ENCODE results near the gene FBXW7.

Gene FBXW7

GRCh38 chr4:152369902-152370295 lies 166.0 kb downstream of the FBXW7 start:
- no peak for DNase-seq (ENCODE audit: low spot score)

- no peak for DNase-seq (ENCODE audit: low spot score)
Measured at GRCh38 chr4:152369203-152369901, 166.5 kb downstream of the FBXW7 start.

- no peak for DNase-seq (ENCODE audit: low spot score)
Measured at GRCh38 chr4:152368001-152368400, 167.9 kb downstream of the FBXW7 start.

- no peak for DNase-seq (ENCODE audit: low spot score)
Measured at GRCh38 chr4:152364883-152365282, 171.0 kb downstream of the FBXW7 start.

GRCh38 chr4:152364383-152364782 lies 171.5 kb downstream of the FBXW7 start:
- no peak for DNase-seq (ENCODE audit: low spot score)

- DNase-seq (ENCODE audit: low spot score), result no peak
Measured at GRCh38 chr4:152363904-152364303, 172.0 kb downstream of the FBXW7 start.

GRCh38 chr4:152363086-152363485 lies 172.8 kb downstream of the FBXW7 start:
- DNase-seq (ENCODE audit: low spot score), result no peak

- no peak for DNase-seq (ENCODE audit: low spot score)
Measured at GRCh38 chr4:152360045-152360410, 175.9 kb downstream of the FBXW7 start.

GRCh38 chr4:152359208-152360044 lies 176.5 kb downstream of the FBXW7 start:
- no peak for DNase-seq (ENCODE audit: low spot score)

- no peak for DNase-seq (ENCODE audit: low spot score)
Measured at GRCh38 chr4:152357206-152357605, 178.7 kb downstream of the FBXW7 start.

- no peak for DNase-seq (ENCODE audit: low spot score)
Measured at GRCh38 chr4:152356428-152357034, 179.4 kb downstream of the FBXW7 start.

GRCh38 chr4:152352622-152353116 lies 183.2 kb downstream of the FBXW7 start:
- DNase-seq (ENCODE audit: low spot score), result peak; percentile 84

GRCh38 chr4:152352215-152352614 lies 183.7 kb downstream of the FBXW7 start:
- peak; percentile 18 for DNase-seq (ENCODE audit: low spot score)

GRCh38 chr4:152351080-152351479 lies 184.8 kb downstream of the FBXW7 start:
- no peak for DNase-seq (ENCODE audit: low spot score)

GRCh38 chr4:152348670-152349069 lies 187.2 kb downstream of the FBXW7 start:
- DNase-seq (ENCODE audit: low spot score), result peak; percentile 26

- no peak for DNase-seq (ENCODE audit: low spot score)
Measured at GRCh38 chr4:152346979-152347378, 188.9 kb downstream of the FBXW7 start.

GRCh38 chr4:152346526-152346925 lies 189.4 kb downstream of the FBXW7 start:
- no peak for DNase-seq (ENCODE audit: low spot score)

- no peak for DNase-seq (ENCODE audit: low spot score)
Measured at GRCh38 chr4:152344001-152344400, 191.9 kb downstream of the FBXW7 start.

GRCh38 chr4:152342293-152342692 lies 193.6 kb downstream of the FBXW7 start:
- DNase-seq (ENCODE audit: low spot score), result no peak

- no peak for DNase-seq (ENCODE audit: low spot score)
Measured at GRCh38 chr4:152340818-152341217, 195.1 kb downstream of the FBXW7 start.

- no peak for DNase-seq (ENCODE audit: low spot score)
Measured at GRCh38 chr4:152339576-152339975, 196.3 kb downstream of the FBXW7 start.

GRCh38 chr4:152334931-152335330 lies 201.0 kb downstream of the FBXW7 start:
- no peak for DNase-seq (ENCODE audit: low spot score)

GRCh38 chr4:152331042-152331441 lies 204.8 kb downstream of the FBXW7 start:
- no peak for DNase-seq (ENCODE audit: low spot score)

Data from kidney capillary endothelial cell (primary cell).